SIG-M5 treated with dmso at 0.1 percent for 504 hours (cell line): ENCODE data around the gene KRTAP1-5.
"Not testable (repeated sequence)": the region's sequence is repeated elsewhere in the genome, so short reads cannot be mapped to it uniquely, and the experiment has no call there.

ENCODE experiments used
- DNase-seq: peaks from one replicate; lab custom pipeline; 2025; ENCODE audit not compliant: unreplicated experiment; lab: John Stamatoyannopoulos, UW

KRTAP1-5 gene

GRCh38 chr17:41009301-41009760, 17.7 kb downstream of the KRTAP1-5 start:
- peak; percentile 21 for DNase-seq

DNA sequence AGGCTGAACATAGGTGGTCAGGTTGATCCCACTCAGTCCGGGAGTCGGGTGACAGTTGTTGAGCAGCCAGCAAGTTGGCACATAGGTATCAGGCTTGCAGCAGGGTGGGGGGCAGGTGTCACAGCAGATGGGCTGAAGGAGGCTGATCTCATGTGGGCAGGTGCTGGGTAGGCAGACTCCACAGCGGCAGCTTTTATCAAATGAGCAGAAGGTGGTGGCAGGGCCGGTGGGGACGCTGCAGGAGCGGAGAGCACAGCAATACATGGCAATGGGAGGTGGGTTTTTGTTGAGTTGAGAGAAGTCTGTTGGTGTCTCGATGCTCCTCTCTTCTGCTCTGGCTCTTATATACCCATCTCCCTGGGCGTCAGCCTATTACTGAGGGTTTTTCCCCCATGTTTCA, 18.2 kb downstream of the KRTAP1-5 start, which contains the start of gene KRTAP3-1:
Gene KRTAP3-1, minus strand, starts transcription at position 318 of the 400 bp plus-strand sequence. Its CDS starts 54 bp downstream, at position 264.
- DNase-seq = no peak

DNA sequence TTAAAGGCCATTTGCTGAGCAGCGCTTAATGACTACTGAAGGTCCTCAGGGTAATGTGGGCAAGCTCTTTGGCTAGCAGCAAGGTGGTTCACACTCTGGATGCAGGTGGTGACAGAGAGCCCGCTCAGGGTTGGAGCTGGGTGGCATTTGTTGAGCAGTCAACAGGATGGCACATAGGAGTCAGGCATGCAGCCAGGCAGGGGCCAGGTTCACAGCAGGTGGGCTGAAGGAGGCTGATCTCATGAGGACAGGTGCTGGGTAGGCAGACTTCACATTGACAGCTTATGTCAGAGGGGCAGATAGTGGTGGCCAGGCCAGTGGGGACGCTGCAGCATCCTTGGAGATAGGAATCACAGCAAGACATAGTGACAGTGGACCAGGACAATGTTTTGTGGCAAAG, 22.6 kb downstream of the KRTAP1-5 start:
- no peak for DNase-seq

DNA sequence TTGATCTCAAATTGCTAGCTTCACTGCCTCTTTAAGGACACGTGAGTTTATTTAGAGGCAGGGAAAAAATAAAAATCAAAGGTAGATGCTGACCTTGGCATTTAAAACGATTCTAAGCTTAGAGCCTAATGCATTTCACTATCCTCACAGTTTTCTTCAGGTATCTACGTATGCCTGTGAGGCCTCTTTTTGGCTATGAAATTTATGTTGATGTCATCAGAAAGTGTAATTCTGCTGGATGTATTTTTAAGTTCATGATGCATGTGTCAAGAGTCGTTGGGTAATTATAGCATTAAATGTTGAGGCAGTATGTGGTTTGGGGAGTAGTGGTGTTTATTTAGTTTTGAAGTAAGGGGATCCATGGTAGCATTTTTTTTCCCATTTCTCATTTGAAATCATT, 23.1 kb downstream of the KRTAP1-5 start:
- DNase-seq = no peak

DNA sequence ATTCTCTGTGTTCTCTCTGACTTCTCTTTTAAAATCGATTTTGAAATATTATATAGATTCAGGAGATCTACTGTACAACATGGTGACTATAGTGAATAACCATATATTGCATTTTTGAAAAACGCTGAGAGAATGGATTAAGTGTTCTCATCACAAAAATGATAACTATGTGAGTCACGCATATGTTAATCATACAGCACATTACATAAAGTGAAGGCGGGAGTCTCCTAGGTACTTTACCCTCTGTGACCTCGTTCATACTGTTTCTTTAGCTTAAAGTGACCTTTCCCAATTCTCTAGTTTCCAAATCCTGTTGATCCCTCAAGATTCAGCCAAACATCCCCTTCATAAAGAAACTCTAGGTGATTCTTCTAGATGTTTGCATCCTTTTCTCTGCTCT, 24.2 kb downstream of the KRTAP1-5 start:
- DNase-seq = no peak

GRCh38 chr17:41001795-41002194, 25.2 kb downstream of the KRTAP1-5 start:
- no peak for DNase-seq

DNA sequence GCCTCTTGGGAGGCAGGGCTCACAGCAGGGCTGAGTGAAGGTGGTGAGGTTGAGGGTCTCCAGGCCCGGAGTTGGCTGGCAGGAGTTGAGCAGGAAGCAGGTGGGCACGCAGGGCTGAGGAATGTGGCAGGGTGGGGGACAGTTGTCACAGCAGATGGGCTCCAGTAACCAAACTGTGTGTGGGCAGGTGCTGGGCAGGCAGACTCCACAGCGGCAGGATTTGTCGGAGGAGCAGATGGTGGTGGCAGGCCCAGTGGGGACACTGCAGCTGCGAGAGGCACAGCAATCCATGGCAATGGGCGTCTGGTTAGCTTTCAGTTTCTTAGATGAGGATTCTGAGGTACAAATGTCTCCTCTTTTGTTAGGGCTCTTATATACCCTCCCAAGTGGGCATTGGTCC, 27.4 kb downstream of the KRTAP1-5 start, which contains the start of gene KRTAP3-2:
Gene KRTAP3-2, minus strand, starts transcription at position 344 of the 400 bp plus-strand sequence. Its CDS starts 53 bp downstream, at position 291.
- DNase-seq = not testable (repeated sequence)

DNA sequence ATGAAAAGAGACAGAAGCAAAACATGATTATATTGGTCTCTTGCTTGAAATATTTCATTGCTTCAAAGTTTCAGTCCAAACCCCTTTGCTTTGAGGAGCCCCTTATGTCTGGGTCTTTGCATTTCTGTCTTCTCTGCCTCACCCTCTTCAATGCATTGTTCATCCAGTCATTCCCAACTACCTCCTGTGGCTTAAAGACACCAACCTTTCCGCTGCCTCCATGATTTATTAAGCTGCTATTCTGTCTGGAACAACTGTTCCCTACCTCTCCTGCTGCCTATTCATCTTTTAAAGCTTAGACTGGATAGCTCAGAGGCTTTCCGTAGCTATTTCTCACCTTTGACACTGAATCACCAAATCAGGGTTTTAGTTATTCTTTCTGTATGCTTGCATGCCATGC, 29.6 kb downstream of the KRTAP1-5 start:
- no peak for DNase-seq

DNA sequence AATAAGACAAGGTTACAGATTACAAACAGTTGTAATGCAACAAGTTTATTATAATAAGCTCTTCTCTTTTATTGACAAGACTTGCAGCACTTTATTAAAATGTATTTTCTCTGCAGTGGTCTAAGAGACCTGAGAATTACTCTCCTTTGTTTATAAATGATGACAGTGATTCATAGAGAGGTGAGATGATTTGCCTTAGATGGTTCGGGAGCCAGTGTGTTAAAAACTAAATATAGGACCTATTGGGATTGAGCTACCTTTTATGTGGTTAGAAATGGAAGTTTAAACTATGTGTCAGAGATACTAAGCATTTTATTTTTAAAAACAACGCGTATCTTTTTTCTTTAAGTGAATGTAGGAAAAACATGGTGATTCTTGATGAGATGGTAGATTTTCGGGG, 30.2 kb downstream of the KRTAP1-5 start:
- DNase-seq = no peak

DNA sequence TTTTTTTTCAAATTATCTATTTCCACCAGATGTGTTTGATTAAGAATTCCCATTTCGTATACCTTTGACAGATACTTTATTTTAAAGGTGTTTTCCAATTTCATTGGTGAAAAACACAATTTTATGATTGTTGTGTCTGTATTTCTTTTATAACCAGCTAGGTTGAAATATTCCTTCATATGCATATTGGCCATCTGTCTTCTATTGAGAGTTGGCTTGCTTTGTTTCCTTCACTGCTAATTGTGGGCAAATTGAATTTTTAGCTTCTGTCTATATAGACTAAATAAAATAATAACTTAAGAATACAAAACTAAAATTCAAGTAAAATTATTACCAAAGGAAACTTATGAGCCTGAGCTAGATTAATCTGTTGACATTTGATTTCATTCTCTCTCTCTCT, 31.9 kb downstream of the KRTAP1-5 start:
- DNase-seq = no peak

- DNase-seq = no peak
Measured at GRCh38 chr17:40993839-40994238, 33.2 kb downstream of the KRTAP1-5 start, which contains the start of gene KRTAP3-3. TSS of gene KRTAP3-3 (minus strand) at chr17:40994164. CDS start at chr17:40994097, 67 bp downstream.

DNA sequence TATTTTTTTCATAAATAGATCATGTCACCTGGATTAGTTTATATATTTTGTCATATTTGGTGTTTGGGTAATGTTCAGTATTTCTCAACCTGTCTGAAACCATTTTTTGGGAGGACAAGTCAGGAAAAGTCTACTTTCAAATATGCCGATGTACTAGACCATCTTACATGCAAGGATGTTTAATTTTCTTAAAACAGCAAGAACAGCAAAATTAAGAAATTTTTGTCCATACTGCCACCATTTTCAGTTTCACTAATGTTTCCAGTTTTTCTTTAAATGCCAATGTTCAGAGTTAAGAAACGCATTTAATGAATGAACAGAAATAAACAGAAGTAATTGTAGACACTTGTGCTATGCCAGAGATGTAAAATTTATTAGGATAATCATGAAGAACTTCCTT, 33.9 kb downstream of the KRTAP1-5 start:
- no peak for DNase-seq

GRCh38 chr17:40992666-40993065, 34.3 kb downstream of the KRTAP1-5 start:
- no peak for DNase-seq

DNA sequence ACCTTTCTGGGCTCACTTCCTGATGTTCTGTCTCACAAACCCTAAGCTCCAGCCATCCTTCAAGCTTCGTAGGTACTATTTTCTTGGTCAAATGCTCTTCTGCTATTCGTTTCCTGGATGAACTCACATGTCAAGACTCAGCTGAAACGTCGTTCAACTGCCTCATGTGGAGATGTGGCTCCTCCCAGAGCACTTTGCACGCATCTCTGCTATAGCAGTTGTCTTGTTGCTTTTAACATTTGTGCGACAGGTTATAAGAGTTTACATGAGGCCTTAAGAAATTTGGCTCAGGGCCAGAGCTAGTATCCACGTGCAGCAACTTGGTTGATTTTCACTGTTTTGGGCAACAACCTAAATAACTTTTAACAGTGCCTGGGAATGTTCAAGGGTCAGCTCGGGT, 40.1 kb downstream of the KRTAP1-5 start:
- no peak for DNase-seq

DNA sequence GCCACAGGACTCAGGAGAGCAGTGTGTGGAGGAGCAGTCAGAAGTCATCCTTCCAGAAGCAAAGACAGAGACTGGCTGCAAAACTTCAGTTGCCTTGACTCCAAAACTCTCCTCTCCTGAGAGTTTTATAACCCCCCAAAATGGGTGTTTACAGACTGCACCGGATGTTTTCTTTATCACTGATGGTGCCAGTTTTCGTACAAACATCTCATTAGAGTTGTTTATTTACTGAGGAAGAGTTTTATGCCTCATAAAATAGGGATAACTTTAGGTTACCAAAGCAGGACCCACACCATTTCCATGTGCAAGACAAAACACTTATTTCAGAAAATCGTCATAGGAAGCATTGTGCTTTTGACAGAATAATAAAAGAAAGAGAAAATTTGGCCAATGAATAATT, 42.8 kb downstream of the KRTAP1-5 start, which contains the start of gene KRT40:
Gene KRT40, minus strand, starts transcription at position 101 of the 400 bp plus-strand sequence. Its CDS starts 53 bp downstream, at position 48.
- no peak for DNase-seq

DNA sequence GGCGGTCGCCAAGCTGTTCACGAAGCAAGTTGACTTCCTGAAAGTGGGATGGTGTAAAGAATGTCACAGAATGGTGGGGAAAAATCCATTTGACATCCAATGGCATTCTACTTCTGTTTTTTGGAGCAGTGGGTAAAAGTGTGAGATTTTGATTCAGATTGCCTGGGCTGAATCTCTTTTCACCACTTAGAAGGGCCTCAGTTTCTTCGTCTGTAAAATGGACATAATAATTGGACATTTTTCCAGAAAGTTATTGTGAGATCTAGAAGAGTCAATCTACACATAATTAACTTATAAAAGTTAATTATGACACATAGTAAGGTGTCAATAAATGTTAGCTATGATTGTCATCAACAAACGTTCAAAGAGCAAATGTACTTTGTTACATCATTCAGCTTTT, 45.9 kb downstream of the KRTAP1-5 start:
- no peak for DNase-seq

DNA sequence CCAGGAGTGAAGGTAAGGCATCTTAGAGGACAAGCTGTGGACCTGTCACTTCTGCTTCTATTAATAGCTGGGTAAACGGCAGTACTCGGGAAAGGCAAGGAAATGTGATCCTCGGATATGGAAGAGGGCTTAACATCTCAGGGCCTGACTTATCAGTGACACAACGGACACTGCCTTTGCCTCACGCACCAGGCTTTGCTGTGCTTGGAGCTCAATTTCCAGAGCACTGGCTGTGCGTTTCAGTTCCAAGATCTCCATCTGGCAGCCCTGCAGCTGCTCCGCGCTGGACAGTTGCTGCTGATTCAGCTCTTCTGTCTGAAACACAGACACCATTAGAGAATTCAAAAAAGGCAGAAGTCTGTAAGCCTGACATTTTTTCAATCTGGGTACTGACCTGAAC, 46.4 kb downstream of the KRTAP1-5 start:
- no peak for DNase-seq

GRCh38 chr17:40980117-40980516, 46.9 kb downstream of the KRTAP1-5 start:
- no peak for DNase-seq

- DNase-seq = no peak
Measured at GRCh38 chr17:40978575-40979151, 48.3 kb downstream of the KRTAP1-5 start.
